HepG2 (cell line): Measurements from ENCODE around the gene RHBDL1. TPM values are rescaled to one million over a fixed set of nuclear protein-coding genes. Genes with fewer than 3 reads are reported as not detected.

Experiments
- ARNT2 ChIP-seq: sonication (generic); formaldehyde crosslinking; IDR thresholded peaks from 2 replicates; pipeline ENCODE4 v1.8.0; 2022; ENCODE audit warnings: mild to moderate bottlenecking, low read depth, missing genetic modification reagents, moderate library complexity
- ASH2L ChIP-seq: fragments of 300-600, 200-600 bp; sonication (generic); IDR thresholded peaks from 2 replicates; pipeline ENCODE4 v1.7.0; 2017; ENCODE audit warnings: low read depth, mild to moderate bottlenecking, moderate library complexity, mixed read lengths, low read length; ENCODE audit not compliant: insufficient read length
- BORCS8-MEF2B ChIP-seq: sonication (generic); formaldehyde crosslinking; IDR thresholded peaks from 2 replicates; pipeline ENCODE4 v1.8.0; 2022; ENCODE audit warnings: mild to moderate bottlenecking, missing genetic modification reagents
- CTCF ChIP-seq: sonication (generic); formaldehyde crosslinking; IDR thresholded peaks from 2 replicates; pipeline ENCODE4 v1.5.0; 2020; ENCODE audit warnings: mild to moderate bottlenecking, missing genetic modification reagents, moderate library complexity
- FOXA3 ChIP-seq: IDR thresholded peaks from 2 replicates; pipeline ENCODE4 v1.6.1; 2016; ENCODE audit warnings: missing genetic modification reagents, missing compliant biosample characterization
- GFI1 ChIP-seq: sonication (generic); formaldehyde crosslinking; IDR thresholded peaks from 2 replicates; pipeline ENCODE4 v1.5.0; 2020; ENCODE audit warnings: missing genetic modification reagents, mild to moderate bottlenecking, borderline replicate concordance
- GMEB2 ChIP-seq: IDR thresholded peaks from 2 replicates; pipeline ENCODE4 v1.6.1; 2016; ENCODE audit warnings: missing biosample characterization, missing genetic modification reagents, low read depth
- GZF1 ChIP-seq: sonication (generic); formaldehyde crosslinking; IDR thresholded peaks from 2 replicates; pipeline ENCODE4 v1.5.1; 2020; ENCODE audit warnings: mild to moderate bottlenecking, missing genetic modification reagents
- MYNN ChIP-seq: sonication (generic); formaldehyde crosslinking; IDR thresholded peaks from 2 replicates; pipeline ENCODE4 v1.4.0; 2020; ENCODE audit warnings: mild to moderate bottlenecking, low read depth, missing genetic modification reagents
- NFYB ChIP-seq: sonication (generic); formaldehyde crosslinking; IDR thresholded peaks from 2 replicates; pipeline ENCODE4 v1.4.0; 2020; ENCODE audit warnings: missing genetic modification reagents
- PRMT3 ChIP-seq: sonication (generic); formaldehyde crosslinking; IDR thresholded peaks from 2 replicates; pipeline ENCODE4 v1.8.1; 2022; ENCODE audit warnings: low read depth, mild to moderate bottlenecking, moderate library complexity, missing genetic modification reagents, borderline replicate concordance
- TAF1 ChIP-seq: sonication (generic); formaldehyde crosslinking; IDR thresholded peaks from 2 replicates; pipeline ENCODE4 v1.4.0; 2020; ENCODE audit warnings: missing genetic modification reagents
- TARDBP ChIP-seq: sonication (generic); formaldehyde crosslinking; IDR thresholded peaks from 2 replicates; pipeline ENCODE4 v1.8.0; 2022; ENCODE audit warnings: mild to moderate bottlenecking, missing genetic modification reagents
- TERF1 ChIP-seq: sonication (generic); formaldehyde crosslinking; IDR thresholded peaks from 2 replicates; pipeline ENCODE4 v1.8.0; 2022; ENCODE audit warnings: mild to moderate bottlenecking, missing genetic modification reagents, moderate library complexity
- ZFP82 ChIP-seq: sonication (generic); formaldehyde crosslinking; IDR thresholded peaks from 2 replicates; pipeline ENCODE4 v1.5.1; 2020; ENCODE audit warnings: mild to moderate bottlenecking, missing genetic modification reagents, borderline replicate concordance
- ZFY ChIP-seq: sonication (generic); formaldehyde crosslinking; IDR thresholded peaks from 2 replicates; pipeline ENCODE4 v1.4.0; 2020; ENCODE audit warnings: missing genetic modification reagents
- ZNF138 ChIP-seq: sonication (generic); formaldehyde crosslinking; IDR thresholded peaks from 2 replicates; pipeline ENCODE4 v1.5.0; 2020; ENCODE audit warnings: mild to moderate bottlenecking, low read depth, missing genetic modification reagents
- ZNF205 ChIP-seq: IDR thresholded peaks from 2 replicates; pipeline ENCODE4 v1.6.1; 2018; ENCODE audit warnings: missing biosample characterization, missing genetic modification reagents
- ZNF264 ChIP-seq: sonication (generic); formaldehyde crosslinking; IDR thresholded peaks from 2 replicates; pipeline ENCODE4 v1.4.0; 2020; ENCODE audit warnings: missing genetic modification reagents
- ZNF333 ChIP-seq: sonication (generic); formaldehyde crosslinking; IDR thresholded peaks from 2 replicates; pipeline ENCODE4 v1.4.0; 2020; ENCODE audit warnings: mild to moderate bottlenecking, missing genetic modification reagents, borderline replicate concordance
- ZNF414 ChIP-seq: sonication (generic); formaldehyde crosslinking; IDR thresholded peaks from 2 replicates; pipeline ENCODE4 v1.5.0; 2020; ENCODE audit warnings: missing genetic modification reagents
- ZNF547 ChIP-seq: sonication (generic); formaldehyde crosslinking; IDR thresholded peaks from 2 replicates; pipeline ENCODE4 v1.5.1; 2020; ENCODE audit warnings: mild to moderate bottlenecking, missing genetic modification reagents
- ZNF724P ChIP-seq: sonication (generic); formaldehyde crosslinking; IDR thresholded peaks from 2 replicates; pipeline ENCODE4 v1.8.0; 2022; ENCODE audit warnings: missing genetic modification reagents, borderline replicate concordance
- ZSCAN20 ChIP-seq: sonication (generic); formaldehyde crosslinking; IDR thresholded peaks from 2 replicates; pipeline ENCODE4 v1.4.0; 2020; ENCODE audit warnings: missing genetic modification reagents, mild to moderate bottlenecking, borderline replicate concordance
- polyA plus RNA-seq, 8 experiments: library from polyadenylated mRNA; depleted of rRNA in 3 of 8; stranded (reverse) in 7 of 8; unstranded in 1 of 8; fragments of >200 nt; fragmentation: Illumina TruSeq in 4 of 8; extraction: Trizol in 4 of 8; gene quantifications; 2 replicates each; pipeline versions ENCODE4 v1.2.1 to v1.2.3, GENCODE V29; 2011 to 2016; ENCODE audit warnings: low read depth in 4 of 8, missing spikeins in 1 of 8, mixed read lengths in 1 of 8; ENCODE audit not compliant: insufficient read depth in 1 of 8
- total RNA-seq, 5 experiments: library from RNA; depleted of rRNA; stranded (reverse); fragments of >200 nt; fragmentation: Illumina TruSeq; extraction: Trizol; gene quantifications; 2 replicates each; pipeline ENCODE4 v1.2.3, GENCODE V29; 2016; ENCODE audit warnings: low read depth in 1 of 5

RHBDL1 gene
- total and polyA plus RNA-seq, 2 of the 13 experiments (the other 11 are each of a cell fraction or from before 2014, with no cell fraction given): 1.8 to 3.8 TPM

GRCh38 chr16:648781-649589 lies 26.5 kb upstream of the RHBDL1 start, which contains the start of gene WDR90 (continued):
- TF ChIP-seq GZF1 (CRISPR knock-in tag) (no peak), TAF1 (peak; percentile 76), ZFP82 (CRISPR knock-in tag) (no peak), ZNF724P (CRISPR knock-in tag) (peak; percentile 97), ARNT2 (peak; percentile 92), FOXA3 (CRISPR knock-in tag) (peak; percentile 59), ZSCAN20 (peak; percentile 96; the same call in 1 of the 2 replicates), ZNF205 (CRISPR knock-in tag) (no peak), ZNF547 (peak; percentile 85), ZNF138 (no peak; the same call in 1 of the 2 replicates), GMEB2 (CRISPR knock-in tag) (peak; percentile 64; the same call in 1 of the 2 replicates), CTCF (CRISPR knock-in tag) (peak; percentile 29; the same call in 1 of the 2 replicates), PRMT3 (CRISPR knock-in tag) (no peak; the same call in 1 of the 2 replicates), NFYB (CRISPR knock-in tag) (no peak; the same call in 1 of the 2 replicates), ASH2L (peak; percentile 48), ZNF414 (peak; percentile 90; the same call in 1 of the 2 replicates), MYNN (no peak), ZFY (CRISPR knock-in tag) (peak; percentile 98), TERF1 (CRISPR knock-in tag) (no peak), TARDBP (CRISPR knock-in tag) (peak; percentile 88), ZNF333 (CRISPR knock-in tag) (0 out of 2 replicates have a peak, but pooled peaks have one; percentile 66), GFI1 (CRISPR knock-in tag) (peak; percentile 55; the same call in 1 of the 2 replicates), BORCS8-MEF2B (CRISPR knock-in tag) (peak; percentile 93), ZNF264 (CRISPR knock-in tag) (peak; percentile 69; the same call in 1 of the 2 replicates)
